ENCODE data around the gene MYO10.
"Not testable (repeated sequence)": the region's sequence is repeated elsewhere in the genome, so short reads cannot be mapped to it uniquely, and the experiment has no call there.

MYO10 gene

GRCh38 chr5:16936150-16936988, at the start of gene MYO10:
MYO10 (minus strand) TSS chr5:16936288; CDS start chr5:16935808, 480 bp downstream.
- TF ChIP-seq L3MBTL2 (conservative IDR thresholded peaks at IDR 0.05) (peak; percentile 44; the same call in 1 of the 2 replicates), ZNF384 (IDR thresholded peaks at IDR 0.05) (no peak)
- CTCF ChIA-PET = interaction anchor here (1.3 to 1.6 kb wide), 2 partner anchors 145 to 197 kb away, joined by 3 to 7 read pairs; no protein-coding TSS in a partner anchor
- peak; percentile 90 for DNase-seq (ENCODE audit: extremely low spot score)
- POLR2A ChIA-PET = interaction anchor here (0.6 to 1.3 kb wide), 5 partner anchors 17 to 196 kb away, joined by 3 to 6 read pairs (median 4); no protein-coding TSS in a partner anchor

GRCh38 chr5:16985304-16985703, 49.2 kb upstream of the MYO10 start:
- POLR2A ChIA-PET; DNase-seq (ENCODE audit: extremely low spot score): not testable (repeated sequence)
- CTCF ChIA-PET = interaction anchor here (0.7 kb wide), 1 partner anchor 21 kb away, joined by 4 read pairs; no protein-coding TSS in a partner anchor

GRCh38 chr5:16983972-16984371, 47.9 kb upstream of the MYO10 start:
- ChIA-PET POLR2A (no interaction called here), CTCF (no interaction called here)
- TF ChIP-seq NFRKB (IDR thresholded peaks at IDR 0.05) (no peak), CTBP1 (IDR thresholded peaks at IDR 0.05; ENCODE audit: borderline replicate concordance) (no peak), ELF4 (IDR thresholded peaks at IDR 0.05) (no peak), BHLHE40 (IDR thresholded peaks at IDR 0.05; ENCODE audit: borderline replicate concordance) (no peak), PKNOX1 (IDR thresholded peaks at IDR 0.05) (no peak), SUZ12 (IDR thresholded peaks at IDR 0.05) (no peak), L3MBTL2 (conservative IDR thresholded peaks at IDR 0.05) (no peak), LEF1 (IDR thresholded peaks at IDR 0.05; ENCODE audit: borderline replicate concordance) (no peak), HDGF (IDR thresholded peaks at IDR 0.05; ENCODE audit: borderline replicate concordance) (no peak), FOXA1 (IDR thresholded peaks at IDR 0.05) (no peak), ARNT (IDR thresholded peaks at IDR 0.05) (no peak), ZNF384 (IDR thresholded peaks at IDR 0.05) (no peak), FOXM1 (IDR thresholded peaks at IDR 0.05; ENCODE audit: borderline replicate concordance) (no peak), FOXK2 (IDR thresholded peaks at IDR 0.05) (no peak), SP1 (IDR thresholded peaks at IDR 0.05) (no peak), TARDBP (IDR thresholded peaks at IDR 0.05) (no peak)
- DNase-seq (ENCODE audit: extremely low spot score) = no peak

GRCh38 chr5:16983022-16983639, 47.0 kb upstream of the MYO10 start:
- CTCF ChIA-PET = no interaction called here
- no peak for DNase-seq (ENCODE audit: extremely low spot score)
- POLR2A ChIA-PET = no interaction called here
- TF ChIP-seq BHLHE40 (IDR thresholded peaks at IDR 0.05; ENCODE audit: borderline replicate concordance) (no peak), CTBP1 (IDR thresholded peaks at IDR 0.05; ENCODE audit: borderline replicate concordance) (no peak), ARNT (IDR thresholded peaks at IDR 0.05) (no peak), NFRKB (IDR thresholded peaks at IDR 0.05) (no peak), FOXK2 (IDR thresholded peaks at IDR 0.05) (no peak), PKNOX1 (IDR thresholded peaks at IDR 0.05) (no peak), SP1 (IDR thresholded peaks at IDR 0.05) (no peak)

- ChIA-PET CTCF (no interaction called here), POLR2A (no interaction called here)
- TF ChIP-seq NFRKB (IDR thresholded peaks at IDR 0.05) (no peak), L3MBTL2 (conservative IDR thresholded peaks at IDR 0.05) (no peak)
- no peak for DNase-seq (ENCODE audit: extremely low spot score)
Observed at GRCh38 chr5:16981700-16982099, 45.6 kb upstream of the MYO10 start.

- ChIA-PET CTCF (interaction anchor here (0.6 kb wide), 1 partner anchor 316 kb away, joined by 8 read pairs; no protein-coding TSS in a partner anchor), POLR2A (no interaction called here)
- TF ChIP-seq PKNOX1 (IDR thresholded peaks at IDR 0.05) (no peak), ZNF384 (IDR thresholded peaks at IDR 0.05) (0 out of 2 replicates have a peak, but pooled peaks have one; percentile 47), ARNT (IDR thresholded peaks at IDR 0.05) (no peak), FOXK2 (IDR thresholded peaks at IDR 0.05) (no peak)
- DNase-seq (ENCODE audit: extremely low spot score) = no peak
Observed at GRCh38 chr5:16980983-16981382, 44.9 kb upstream of the MYO10 start.

- no peak for DNase-seq (ENCODE audit: extremely low spot score)
- TF ChIP-seq NFRKB (IDR thresholded peaks at IDR 0.05) = no peak
- TF ChIP-seq PKNOX1 (IDR thresholded peaks at IDR 0.05) = no peak
- no peak for TF ChIP-seq LEF1 (IDR thresholded peaks at IDR 0.05; ENCODE audit: borderline replicate concordance)
- TF ChIP-seq SP1 (IDR thresholded peaks at IDR 0.05) = no peak
- TF ChIP-seq TARDBP (IDR thresholded peaks at IDR 0.05) = no peak
- no peak for TF ChIP-seq ELF4 (IDR thresholded peaks at IDR 0.05)
- TF ChIP-seq ZNF384 (IDR thresholded peaks at IDR 0.05) = no peak
- TF ChIP-seq FOXA1 (IDR thresholded peaks at IDR 0.05) = no peak
- no peak for TF ChIP-seq SUZ12 (IDR thresholded peaks at IDR 0.05)
- TF ChIP-seq ARNT (IDR thresholded peaks at IDR 0.05) = no peak
- TF ChIP-seq FOXM1 (IDR thresholded peaks at IDR 0.05; ENCODE audit: borderline replicate concordance) = no peak
- POLR2A ChIA-PET = no interaction called here
- CTCF ChIA-PET = no interaction called here
Observed at GRCh38 chr5:16978296-16978695, 42.2 kb upstream of the MYO10 start.
